Nephron progenitor cell (in vitro differentiated cells): Measurements from ENCODE around the gene TELO2.

Experiments
- DNase-seq: peaks from one replicate; pipeline ENCODE4 v3.0.0; 2021
- H3K27ac Mint-ChIP-seq: 2 replicates; pipeline ENCODE4 v1.8.0; 2021; ENCODE audit warnings: mild to moderate bottlenecking, moderate library complexity, mixed read lengths
- H3K27me3 Mint-ChIP-seq: 2 replicates; pipeline ENCODE4 v1.8.0; 2021; ENCODE audit warnings: mild to moderate bottlenecking, low read depth, mixed read lengths; ENCODE audit not compliant: poor library complexity
- H3K36me3 Mint-ChIP-seq: 2 replicates; pipeline ENCODE4 v1.8.0; 2021; ENCODE audit warnings: low read depth, mixed read lengths
- H3K4me1 Mint-ChIP-seq: 2 replicates; pipeline ENCODE4 v1.8.0; 2021; ENCODE audit warnings: mixed read lengths
- H3K4me3 Mint-ChIP-seq: 2 replicates; pipeline ENCODE4 v1.8.0; 2021; ENCODE audit warnings: mild to moderate bottlenecking, moderate library complexity, mixed read lengths
- H3K9me3 Mint-ChIP-seq: 2 replicates; pipeline ENCODE4 v1.8.0; 2021; ENCODE audit warnings: mild to moderate bottlenecking, moderate library complexity, mixed read lengths
- TF ChIP-seq, protein P1 (sequence below): fragments of 200-600 bp; sonication (generic); IDR thresholded peaks from 2 replicates; pipeline ENCODE4 v1.5.0; 2021; ENCODE audit warnings: antibody characterized with exemption

The TELO2 gene

DNA sequence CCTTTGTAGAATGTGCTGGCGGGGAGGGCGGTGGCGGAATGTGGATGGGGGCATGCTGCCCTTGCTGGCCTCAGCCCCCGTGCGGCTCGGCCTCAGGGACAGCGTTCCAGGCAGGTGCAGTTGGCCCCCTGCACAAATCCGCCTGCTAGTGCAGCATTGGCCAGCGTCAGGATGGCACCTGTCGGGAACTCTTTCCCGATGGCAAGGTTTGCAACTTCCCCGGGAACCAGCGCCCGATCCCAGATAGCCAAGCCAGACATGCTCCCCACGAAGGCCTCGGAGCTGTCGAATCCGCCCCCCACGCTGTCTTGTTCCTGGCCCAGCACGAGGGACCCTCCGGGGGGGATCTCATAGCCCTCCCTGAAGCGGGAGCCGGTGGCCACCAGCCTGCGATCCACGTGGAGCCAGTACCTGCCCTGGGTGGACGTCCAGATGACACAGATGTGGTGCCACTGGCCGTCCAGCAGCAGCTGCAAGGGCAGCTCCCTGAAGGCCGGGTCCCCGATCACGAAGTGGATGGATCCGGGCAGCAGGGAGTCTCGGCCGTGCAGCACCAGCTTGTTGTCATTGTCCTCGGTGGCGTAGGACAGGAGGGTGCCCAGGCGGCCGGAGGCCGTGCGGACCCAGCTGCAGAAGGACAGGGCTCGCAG is 7.2 kb upstream of the TELO2 start:
- no peak overlapping the region for H3K4me3 Mint-ChIP-seq
- DNase-seq = no peak
- H3K4me1 Mint-ChIP-seq = no peaks in the 10 kb centered on the region
- H3K27me3 Mint-ChIP-seq = peaks cover 59% of the 10 kb centered on the region
- no peak overlapping the region for H3K27ac Mint-ChIP-seq
- no peaks in the 10 kb centered on the region for H3K36me3 Mint-ChIP-seq
- TF ChIP-seq, protein P1, sequence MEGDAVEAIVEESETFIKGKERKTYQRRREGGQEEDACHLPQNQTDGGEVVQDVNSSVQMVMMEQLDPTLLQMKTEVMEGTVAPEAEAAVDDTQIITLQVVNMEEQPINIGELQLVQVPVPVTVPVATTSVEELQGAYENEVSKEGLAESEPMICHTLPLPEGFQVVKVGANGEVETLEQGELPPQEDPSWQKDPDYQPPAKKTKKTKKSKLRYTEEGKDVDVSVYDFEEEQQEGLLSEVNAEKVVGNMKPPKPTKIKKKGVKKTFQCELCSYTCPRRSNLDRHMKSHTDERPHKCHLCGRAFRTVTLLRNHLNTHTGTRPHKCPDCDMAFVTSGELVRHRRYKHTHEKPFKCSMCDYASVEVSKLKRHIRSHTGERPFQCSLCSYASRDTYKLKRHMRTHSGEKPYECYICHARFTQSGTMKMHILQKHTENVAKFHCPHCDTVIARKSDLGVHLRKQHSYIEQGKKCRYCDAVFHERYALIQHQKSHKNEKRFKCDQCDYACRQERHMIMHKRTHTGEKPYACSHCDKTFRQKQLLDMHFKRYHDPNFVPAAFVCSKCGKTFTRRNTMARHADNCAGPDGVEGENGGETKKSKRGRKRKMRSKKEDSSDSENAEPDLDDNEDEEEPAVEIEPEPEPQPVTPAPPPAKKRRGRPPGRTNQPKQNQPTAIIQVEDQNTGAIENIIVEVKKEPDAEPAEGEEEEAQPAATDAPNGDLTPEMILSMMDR = no peak
- H3K9me3 Mint-ChIP-seq = no peaks in the 10 kb centered on the region

- Mint-ChIP-seq H3K27ac (no peak overlapping the region), H3K36me3 (no peaks in the 10 kb centered on the region), H3K9me3 (no peaks in the 10 kb centered on the region), H3K27me3 (peaks cover 52% of the 10 kb centered on the region), H3K4me1 (no peaks in the 10 kb centered on the region), H3K4me3 (no peak overlapping the region)
- DNase-seq = no peak
- TF ChIP-seq, protein P1 = no peak
Measured at GRCh38 chr16:1486551-1487390, 6.4 kb upstream of the TELO2 start.

- TF ChIP-seq, protein P1 = no peak
- DNase-seq = no peak
- no peak overlapping the region for H3K27ac Mint-ChIP-seq
- no peaks in the 10 kb centered on the region for H3K9me3 Mint-ChIP-seq
- no peak overlapping the region for H3K4me3 Mint-ChIP-seq
- peaks cover 44% of the 10 kb centered on the region for H3K27me3 Mint-ChIP-seq
- H3K36me3 Mint-ChIP-seq = no peaks in the 10 kb centered on the region
- peaks cover 3% of the 10 kb centered on the region for H3K4me1 Mint-ChIP-seq
Measured at GRCh38 chr16:1487395-1488053, 5.6 kb upstream of the TELO2 start.

DNA sequence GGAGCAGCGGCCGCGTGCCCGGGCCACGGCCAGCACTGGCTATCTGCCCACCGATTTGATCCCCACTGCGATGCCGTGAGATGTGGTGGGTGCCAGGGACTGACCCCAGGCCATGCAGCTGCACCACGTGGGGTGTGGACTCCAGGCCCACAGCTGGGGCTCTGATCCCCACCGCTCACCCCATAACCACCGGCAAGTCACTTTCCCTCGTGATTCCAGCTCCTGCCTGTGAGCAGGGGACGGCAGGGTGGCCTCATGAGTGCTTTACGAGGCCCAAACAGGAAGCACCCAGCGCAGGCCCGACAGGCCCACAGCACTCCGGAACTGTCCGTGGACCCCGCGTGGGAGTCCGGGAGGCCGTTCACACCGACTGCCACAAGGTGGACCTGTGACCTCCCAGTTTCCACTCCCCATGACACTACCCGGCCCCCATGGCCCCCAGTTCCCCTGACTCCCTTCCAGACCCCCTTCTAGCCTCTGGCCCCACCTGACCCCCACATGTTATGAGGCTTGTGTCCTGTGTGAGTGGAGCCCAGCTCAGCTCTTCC is 5.0 kb upstream of the TELO2 start:
- Mint-ChIP-seq H3K4me3 (no peak overlapping the region), H3K36me3 (no peaks in the 10 kb centered on the region), H3K27me3 (peaks cover 38% of the 10 kb centered on the region), H3K9me3 (no peaks in the 10 kb centered on the region), H3K27ac (no peak overlapping the region), H3K4me1 (peaks cover 9% of the 10 kb centered on the region)
- DNase-seq = no peak
- TF ChIP-seq, protein P1 = no peak

GRCh38 chr16:1488619-1489018 is 4.5 kb upstream of the TELO2 start, which contains the start of gene PTX4:
PTX4 (minus strand) TSS chr16:1488944; CDS start chr16:1488909, 35 bp downstream.
- H3K27ac Mint-ChIP-seq = no peak within 1 kb of the TSS
- no peak within 1 kb of the TSS for H3K4me3 Mint-ChIP-seq
- H3K4me1 Mint-ChIP-seq = peaks cover 9% of the 10 kb centered on the region
- H3K27me3 Mint-ChIP-seq = peaks cover 33% of the 10 kb centered on the region
- TF ChIP-seq, protein P1 = no peak
- H3K9me3 Mint-ChIP-seq = no peaks in the 10 kb centered on the region
- no peaks in the 10 kb centered on the region for H3K36me3 Mint-ChIP-seq
- no peak for DNase-seq
